Epithelial cell of prostate (primary cell): Measurements from ENCODE around the gene CLDN19.

Source experiments
- DNase-seq: peaks from one replicate; pipeline ENCODE4 v3.0.0-alpha.2; 2011; ENCODE audit warnings: low read depth, low spot score
- H3K27ac ChIP-seq: fragments of 450-650 bp; 2 replicates; pipeline ENCODE4 v1.5.1; 2017; ENCODE audit warnings: mild to moderate bottlenecking

The CLDN19 gene, protein sequence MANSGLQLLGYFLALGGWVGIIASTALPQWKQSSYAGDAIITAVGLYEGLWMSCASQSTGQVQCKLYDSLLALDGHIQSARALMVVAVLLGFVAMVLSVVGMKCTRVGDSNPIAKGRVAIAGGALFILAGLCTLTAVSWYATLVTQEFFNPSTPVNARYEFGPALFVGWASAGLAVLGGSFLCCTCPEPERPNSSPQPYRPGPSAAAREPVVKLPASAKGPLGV

DNA sequence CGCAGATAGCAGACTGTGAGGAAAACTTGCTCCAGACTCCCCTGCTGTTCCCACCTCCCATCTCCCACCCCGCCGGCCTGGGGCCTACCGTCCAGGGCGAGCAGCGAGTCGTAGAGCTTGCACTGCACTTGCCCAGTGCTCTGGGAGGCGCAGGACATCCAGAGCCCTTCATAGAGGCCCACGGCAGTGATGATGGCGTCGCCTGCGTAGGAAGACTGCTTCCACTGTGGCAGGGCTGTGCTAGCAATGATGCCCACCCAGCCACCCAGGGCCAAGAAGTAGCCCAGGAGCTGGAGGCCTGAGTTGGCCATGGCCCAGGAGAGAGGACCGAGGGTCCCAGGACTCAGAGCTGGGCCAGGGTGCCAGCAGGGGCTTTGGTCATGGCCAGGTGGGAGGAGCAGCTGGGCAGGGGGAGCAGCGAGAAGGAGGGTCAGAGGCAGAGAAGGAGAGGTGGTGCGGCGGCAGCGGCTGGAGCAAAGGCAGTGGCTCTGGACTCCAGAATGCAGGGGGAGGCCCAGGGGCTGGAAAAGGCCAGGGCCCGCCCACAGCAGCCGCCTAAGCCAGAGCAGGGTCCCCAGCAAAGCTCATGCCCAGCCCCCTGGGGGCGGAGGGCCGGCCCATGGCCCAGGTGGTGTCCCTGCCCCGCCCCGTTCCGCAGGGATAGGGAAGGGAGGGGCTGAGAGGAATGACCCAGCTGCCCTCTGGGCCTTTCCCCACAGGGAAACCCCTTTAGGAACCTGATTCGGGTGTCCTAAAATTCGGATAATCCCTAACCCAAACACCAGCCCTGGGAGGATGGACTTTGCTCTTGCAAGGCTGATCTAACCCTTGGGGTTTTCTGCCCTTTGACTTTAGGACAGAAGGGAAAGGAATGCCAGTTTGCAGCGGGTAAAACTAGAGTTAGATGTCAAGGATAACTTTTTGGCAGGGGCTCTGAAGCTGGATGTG, at the start of gene CLDN19:
TSS of gene CLDN19 (minus strand) at position 484 of the 948 bp plus-strand sequence. CDS start at position 311, 173 bp downstream.
- no peak for DNase-seq
- H3K27ac ChIP-seq: no peak within 1 kb of the TSS

DNA sequence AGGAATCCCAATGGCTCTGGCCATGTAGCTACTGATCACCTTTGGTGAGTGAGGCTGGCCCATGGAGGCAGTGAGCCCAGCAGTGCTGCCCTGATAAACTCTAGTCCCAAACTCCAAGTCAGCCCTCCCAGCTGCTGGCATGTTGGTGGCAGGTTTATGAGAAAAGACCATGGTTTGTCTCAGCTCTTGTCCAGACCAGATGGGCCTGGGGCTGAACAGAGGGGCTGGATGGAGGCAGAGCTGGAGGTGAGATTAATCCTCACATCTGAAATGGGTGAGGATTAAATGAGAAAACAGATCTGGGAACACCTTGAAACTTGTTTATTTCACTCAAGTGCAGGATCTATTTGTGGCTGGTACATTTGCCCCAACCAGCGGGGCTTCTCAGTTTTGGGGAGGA, 48.0 kb upstream of the CLDN19 start:
- no peak overlapping the region for H3K27ac ChIP-seq
- DNase-seq: no peak

DNA sequence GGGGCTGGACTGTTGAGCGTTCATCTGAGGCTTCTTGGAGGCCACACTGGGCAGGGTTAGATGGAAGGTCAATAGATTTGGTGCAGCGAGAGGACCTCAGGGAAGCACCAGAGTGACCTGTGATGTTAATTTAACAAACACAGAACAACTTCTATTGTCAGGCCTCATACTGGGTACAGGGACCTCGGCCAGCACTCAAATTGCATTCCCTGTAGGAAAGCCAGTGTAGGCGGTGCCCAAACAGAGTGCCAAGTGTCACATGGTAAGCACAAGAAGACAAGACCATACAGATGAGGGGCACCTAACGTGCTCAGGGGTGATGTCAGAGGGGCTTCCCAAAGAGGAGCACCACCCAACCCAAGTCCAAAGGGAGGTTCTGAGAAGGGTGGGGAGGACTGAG, 46.1 kb upstream of the CLDN19 start:
- no peak for DNase-seq

DNA sequence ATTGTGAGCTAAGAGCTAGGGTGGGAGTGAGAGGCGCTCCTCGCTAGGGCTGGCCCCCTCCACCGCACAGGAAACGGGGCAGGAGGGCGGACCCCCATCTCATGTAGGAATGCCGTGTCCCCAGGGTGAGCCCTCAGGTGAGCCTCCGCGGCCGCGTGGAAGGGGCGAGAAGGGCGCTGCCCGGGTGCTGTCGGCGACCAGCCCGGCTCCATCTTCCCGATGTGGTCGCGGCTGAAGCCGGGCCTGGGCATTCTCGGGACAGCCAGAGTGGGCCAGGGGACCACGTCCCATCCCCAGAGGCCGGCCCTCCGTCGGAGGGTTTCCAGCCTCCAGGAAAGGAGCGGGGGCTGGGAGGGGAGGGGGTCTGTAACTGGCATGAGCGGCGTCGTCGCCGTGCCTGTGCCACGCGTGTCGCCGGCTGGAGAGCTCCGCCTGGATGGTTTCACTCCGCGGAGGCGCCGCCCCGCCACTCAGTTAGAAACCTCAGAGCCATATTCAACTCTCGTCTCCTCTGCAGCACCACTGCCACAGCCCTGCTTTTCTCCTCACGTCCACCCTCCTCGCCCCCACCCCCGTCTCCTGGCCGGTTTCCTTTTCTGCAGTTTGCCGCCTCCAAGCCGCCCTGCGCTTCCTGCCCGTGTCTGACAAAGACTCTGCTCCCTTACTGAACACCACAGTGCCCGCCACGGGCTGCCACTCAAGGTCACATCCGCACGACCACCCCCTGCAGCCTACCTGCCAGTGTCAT, 45.1 kb upstream of the CLDN19 start, which contains the start of gene TMEM269:
TSS of gene TMEM269 (plus strand) at position 46 of the 748 bp plus-strand sequence. CDS start 4,903 bp downstream, outside the sequence.
- peak within 1 kb of the TSS; percentile 38 for H3K27ac ChIP-seq

More for the DNA sequence above, 46.1 kb upstream of the CLDN19 start:
- no peak overlapping the region for H3K27ac ChIP-seq

DNA sequence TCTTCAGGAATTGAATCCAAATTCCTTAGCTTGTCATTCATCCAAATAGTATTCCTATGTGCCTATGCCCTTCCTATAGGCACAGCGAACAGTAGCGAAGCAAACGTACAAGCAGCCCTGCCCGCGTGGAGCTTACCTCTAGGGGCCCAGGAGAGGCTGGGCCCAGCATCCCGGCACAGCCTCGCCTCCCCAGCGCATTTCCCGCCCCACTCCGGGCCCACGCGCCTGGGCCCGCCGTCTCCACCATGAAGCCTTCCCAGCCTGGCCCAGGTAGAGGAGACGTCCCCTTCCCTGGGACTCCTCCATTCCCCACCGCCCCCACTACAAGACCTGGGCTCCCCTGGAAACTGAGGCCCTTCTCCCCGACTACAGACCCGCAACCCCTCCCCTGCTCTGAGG, 44.5 kb upstream of the CLDN19 start:
- no peak for DNase-seq
- H3K27ac ChIP-seq: peak overlapping the region; percentile 38

More for the DNA sequence above, 45.1 kb upstream of the CLDN19 start, which contains the start of gene TMEM269:
- DNase-seq: no peak

DNA sequence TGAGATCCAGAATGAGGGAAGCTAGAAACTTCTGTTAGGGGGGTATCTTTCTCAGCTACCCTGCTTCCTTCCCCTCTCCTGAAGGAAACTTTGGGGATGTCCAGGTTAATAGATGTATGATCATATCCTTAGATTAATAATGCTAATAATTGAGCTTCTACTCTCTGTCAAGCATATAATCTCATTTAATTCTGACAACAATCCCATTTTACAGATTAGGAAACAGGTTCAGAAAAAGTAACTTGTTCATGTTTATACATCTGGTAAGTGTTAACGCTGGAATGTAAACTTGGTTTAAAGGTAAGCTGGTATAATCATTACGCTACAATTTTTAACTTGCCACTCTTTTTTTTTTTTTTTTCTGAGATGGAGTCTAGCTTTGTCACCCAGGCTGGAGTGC, 43.1 kb upstream of the CLDN19 start:
- peak overlapping the region; percentile 38 for H3K27ac ChIP-seq
- no peak for DNase-seq

DNA sequence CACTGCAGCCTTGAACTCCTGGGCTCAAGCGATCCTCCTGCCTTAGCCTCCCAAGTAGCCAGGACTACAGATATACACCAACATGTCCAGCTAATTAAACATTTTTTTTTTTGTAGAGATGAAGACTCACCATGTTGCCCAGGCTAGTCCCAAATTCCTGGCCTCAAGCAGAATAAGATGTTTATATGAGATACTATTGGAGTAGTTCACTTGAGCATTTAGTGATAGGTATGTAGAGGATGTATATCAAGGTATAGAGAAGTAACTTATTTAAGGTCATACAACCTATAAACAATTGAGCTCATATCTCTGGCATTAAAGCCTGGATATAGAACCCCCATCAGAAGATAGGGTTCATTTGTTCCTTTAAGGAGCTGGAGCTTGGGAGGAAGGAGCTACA, 40.1 kb upstream of the CLDN19 start:
- DNase-seq: no peak
- H3K27ac ChIP-seq: no peak overlapping the region

DNA sequence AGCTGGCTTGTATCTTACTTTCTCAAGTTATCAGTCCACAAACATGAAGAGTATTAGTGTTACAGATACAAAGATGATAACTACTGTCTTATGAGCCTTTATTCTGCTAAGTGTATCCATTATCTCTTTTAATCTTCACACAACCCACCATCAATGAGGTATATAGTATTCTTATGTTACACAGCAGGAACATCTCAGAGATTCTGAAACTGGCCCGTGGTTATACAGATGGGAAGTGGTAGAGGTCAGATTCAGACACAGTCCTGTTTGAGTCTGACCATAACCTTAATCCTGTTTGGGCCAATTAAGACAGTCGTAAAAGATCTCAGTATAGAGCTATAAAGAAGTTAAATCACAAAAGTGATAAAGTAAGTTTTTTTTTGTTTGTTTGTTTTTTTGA, 39.7 kb upstream of the CLDN19 start:
- no peak overlapping the region for H3K27ac ChIP-seq
- DNase-seq: no peak

DNA sequence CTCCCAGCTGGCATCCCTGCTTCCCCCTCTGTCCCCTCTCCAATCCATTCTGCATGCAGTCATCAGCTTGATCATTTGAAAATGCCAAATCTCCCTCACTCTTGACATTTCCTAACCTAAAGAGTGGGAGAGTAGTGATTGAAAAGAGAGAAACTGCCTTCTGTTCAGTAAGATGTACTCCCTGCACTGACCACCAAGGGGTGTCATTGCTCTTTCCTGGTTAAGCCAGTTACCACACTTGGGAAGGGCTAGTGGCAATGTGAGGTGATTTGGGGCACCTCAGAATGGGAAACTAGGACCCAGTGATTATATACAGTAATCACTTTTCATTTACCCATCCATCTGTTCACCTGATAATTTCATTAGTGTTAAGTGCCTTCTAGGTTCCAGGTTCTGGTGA, 37.8 kb upstream of the CLDN19 start:
- DNase-seq: no peak
- no peak overlapping the region for H3K27ac ChIP-seq

DNA sequence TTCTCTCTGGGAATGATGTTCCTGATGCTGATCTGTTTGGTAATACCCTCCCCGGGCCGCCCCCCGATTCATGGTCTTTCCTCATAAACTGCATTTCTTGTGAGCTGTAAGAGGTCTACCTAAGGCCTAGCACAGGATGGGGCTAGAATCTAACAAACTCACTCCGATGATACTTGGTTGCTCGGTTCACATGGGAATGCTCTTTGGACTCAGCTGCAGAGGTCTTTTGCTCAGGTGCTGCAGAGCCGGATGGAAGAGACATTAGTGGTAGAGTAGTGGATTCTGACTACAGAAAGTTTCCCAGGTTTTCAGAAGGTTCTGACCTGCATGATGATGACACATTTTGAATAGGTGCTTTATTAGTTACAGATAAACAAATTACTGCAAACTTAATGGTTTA, 36.5 kb upstream of the CLDN19 start:
- DNase-seq: no peak
- no peak overlapping the region for H3K27ac ChIP-seq

DNA sequence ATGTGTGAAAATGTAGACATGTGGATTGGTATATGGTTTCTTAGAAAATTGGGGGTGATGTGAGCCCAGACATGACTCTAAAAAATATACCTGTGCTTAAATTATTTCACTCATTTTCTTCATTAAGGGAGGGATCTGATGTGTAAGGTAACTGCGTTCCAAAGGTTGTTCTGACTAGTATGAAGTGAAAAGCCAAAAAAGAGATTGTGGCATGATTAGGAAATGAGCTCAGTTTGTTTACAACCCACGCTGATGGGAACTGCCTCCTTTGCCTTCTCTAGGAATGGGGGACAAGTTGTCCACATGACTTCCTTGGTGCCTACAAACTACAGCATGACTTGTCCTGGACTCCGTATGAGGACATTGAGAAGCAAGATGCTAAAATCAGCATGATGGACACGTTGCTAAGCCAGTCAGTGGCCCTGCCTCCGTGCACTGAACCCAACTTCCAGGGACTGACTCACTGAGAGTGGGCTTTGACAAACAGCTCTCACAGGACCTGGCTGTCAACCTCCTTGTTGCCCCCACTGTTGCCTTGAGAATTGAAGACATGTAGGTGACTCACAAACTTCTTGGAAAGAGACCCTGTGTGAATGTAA, 35.0 kb upstream of the CLDN19 start:
- no peak overlapping the region for H3K27ac ChIP-seq
- no peak for DNase-seq

DNA sequence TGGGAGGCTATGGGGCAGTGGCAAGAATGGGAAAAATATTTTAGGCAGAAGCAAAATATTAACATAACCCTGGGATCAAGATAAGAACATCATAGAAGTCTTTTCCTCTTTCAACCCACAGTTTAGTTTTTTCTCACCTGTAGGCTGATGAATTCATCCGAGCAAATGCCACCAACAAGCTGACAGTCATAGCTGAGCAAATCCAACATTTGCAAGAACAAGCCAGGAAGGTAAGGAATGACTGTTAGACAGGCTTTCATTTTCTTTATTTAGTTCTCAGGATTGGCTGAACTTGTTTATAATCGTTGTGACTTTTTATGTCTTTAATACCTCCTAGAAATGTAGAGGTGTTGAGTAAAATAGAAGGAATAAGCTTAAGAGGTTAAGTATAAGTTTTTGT, 33.4 kb upstream of the CLDN19 start:
- no peak overlapping the region for H3K27ac ChIP-seq
- no peak for DNase-seq

DNA sequence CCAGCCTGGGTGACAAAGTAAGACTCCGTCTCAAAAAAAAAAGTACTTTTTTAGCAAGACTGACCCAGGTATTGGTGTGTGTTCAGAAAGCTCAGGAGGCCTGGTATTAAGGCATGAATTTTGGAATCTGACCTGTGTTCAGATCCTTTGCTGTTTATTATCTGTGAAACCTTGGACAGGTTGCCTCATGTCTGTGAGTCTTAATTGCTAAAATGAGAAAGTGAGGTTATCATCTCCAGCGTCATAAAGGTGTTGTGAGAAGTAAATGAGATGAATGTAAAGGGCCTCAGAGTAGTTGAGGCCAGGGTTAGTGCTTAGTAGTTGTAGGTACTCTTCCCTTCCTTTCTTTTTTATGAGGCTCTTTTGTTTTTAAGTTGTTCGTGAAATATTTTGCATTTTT, 29.8 kb upstream of the CLDN19 start:
- DNase-seq: no peak
- no peak overlapping the region for H3K27ac ChIP-seq

DNA sequence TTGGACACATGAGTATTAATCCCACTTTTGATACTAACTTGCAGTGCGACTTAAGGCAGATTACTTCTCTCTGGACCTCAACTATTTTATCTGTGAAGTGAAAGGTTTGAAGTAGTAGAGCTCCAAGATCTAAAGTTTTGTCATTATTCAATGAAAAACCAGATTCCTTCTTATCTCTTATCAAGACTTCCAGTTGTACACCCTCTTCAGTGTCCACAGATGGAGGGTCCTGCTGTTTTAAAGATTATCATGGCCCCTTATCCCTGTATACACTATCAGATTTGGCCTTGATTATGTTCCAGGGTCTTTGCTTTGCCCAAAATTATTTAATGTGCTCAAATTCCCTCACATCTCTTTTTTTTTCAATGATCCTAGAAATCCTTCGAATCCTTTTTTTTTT, 28.1 kb upstream of the CLDN19 start:
- no peak overlapping the region for H3K27ac ChIP-seq
- DNase-seq: no peak

DNA sequence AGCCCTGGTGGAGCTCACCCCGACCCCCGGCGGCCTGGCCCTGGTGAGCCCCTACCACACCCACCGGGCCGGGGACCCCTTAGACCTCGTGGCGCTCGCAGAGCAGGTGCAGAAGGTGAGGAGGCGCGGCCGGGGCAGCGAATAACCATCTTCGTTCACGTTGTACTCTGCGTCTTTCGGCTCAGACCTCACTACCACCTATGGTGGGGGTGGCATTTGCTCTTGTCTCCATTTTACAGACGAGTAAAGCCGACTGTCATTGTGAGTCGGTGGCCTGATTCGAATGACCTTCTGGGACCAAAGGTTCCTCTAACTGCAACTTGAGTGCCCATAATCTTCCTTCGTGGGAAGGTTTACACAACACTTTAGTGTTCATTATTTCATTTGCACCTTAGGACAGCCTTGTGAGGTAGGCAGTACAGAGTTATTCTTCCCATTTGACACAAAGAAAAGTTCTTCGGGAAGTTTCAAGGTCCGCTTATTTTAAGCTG, 27.5 kb upstream of the CLDN19 start:
- H3K27ac ChIP-seq: peak overlapping the region; percentile 34
- DNase-seq: no peak

DNA sequence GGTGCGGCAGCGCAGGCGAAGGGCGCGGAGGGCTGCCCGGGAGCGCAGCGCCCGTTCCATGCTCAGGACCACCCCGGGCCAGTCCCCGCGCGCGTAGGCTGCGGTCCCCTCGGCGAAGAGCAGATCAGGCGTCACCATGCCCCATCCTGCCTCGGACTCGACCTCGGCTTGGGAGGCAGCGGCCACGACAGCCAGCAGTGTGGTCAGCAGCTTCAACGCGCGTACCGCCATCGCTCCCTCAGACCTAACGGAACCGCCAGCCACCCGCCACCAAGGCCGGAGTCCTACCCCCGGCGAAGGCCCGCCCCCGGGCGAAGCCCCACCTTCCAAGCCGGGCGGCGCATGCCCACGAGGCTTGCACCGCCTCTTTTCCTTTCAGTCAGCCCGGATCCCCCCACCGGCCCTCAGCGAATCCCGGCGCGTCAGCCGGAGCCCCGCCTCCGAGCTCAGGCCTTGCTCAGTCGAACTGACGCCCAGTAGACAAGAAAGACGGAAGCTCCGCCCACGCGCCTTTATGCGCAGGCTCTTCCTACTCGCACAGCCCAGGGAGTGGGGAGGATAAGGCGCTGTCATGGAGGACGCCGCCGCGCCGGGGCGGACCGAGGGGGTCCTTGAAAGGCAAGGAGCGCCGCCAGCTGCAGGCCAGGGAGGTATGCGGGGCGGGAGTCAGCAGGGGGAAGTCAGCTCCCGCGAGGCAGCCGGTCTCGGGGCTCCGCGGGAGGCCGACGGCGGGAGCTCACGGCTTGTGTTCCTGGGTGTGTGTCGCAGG, 26.9 kb upstream of the CLDN19 start, which contains the start of the genes C1orf50 and P3H1:
TSS of gene C1orf50 (plus strand) at position 509 of the 769 bp plus-strand sequence. CDS start at position 572, 63 bp downstream.
TSS of gene P3H1 (minus strand) at position 288 of the 769 bp plus-strand sequence. CDS start at position 231, 57 bp downstream.
- peak within 1 kb of the TSS; percentile 34 for H3K27ac ChIP-seq
- peak; percentile 91 for DNase-seq

DNA sequence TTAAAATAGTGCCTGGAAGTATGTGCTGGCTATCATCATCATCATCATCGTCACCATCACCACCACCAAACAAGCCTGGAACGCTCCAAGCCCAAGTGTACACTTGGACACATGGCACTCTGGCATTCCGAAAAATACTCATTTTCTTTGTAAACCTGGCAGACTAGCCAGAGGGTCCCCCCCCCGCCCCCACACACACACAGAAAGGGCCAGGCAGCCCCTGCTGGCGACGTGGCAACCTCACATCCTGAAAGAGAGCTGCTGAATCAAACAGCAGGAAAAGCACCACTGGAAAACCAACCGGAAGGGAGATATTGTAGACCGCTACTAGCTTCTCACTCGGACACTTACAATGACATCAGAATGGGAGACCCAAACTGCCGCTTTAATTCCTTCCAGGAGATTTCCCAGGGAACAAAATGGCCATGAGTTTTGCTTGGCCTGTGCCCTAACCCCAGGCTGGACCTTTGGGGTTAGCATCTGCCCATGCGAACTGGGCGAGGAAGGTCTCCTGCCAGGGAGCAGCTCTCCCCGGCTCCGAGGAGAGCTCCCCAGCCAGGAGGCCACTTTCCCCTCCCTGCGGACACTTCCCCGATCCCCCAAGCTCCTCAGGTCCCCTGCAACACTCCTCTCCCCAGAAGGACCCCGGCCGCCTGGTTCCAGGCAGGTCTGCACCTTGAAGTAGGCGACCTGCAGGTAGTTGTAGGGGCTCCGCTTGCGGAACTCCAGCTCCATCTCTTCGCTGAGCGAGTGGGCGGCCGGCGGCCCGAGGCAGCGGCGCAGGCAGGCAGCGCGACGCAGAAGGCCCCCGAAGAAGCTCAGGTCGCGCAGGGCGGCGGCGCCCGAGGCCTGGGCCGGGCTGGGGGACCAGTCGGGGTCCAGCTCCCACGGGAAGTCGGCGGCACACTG, 26.1 kb upstream of the CLDN19 start:
- H3K27ac ChIP-seq: peak overlapping the region; percentile 4
- DNase-seq: no peak

DNA sequence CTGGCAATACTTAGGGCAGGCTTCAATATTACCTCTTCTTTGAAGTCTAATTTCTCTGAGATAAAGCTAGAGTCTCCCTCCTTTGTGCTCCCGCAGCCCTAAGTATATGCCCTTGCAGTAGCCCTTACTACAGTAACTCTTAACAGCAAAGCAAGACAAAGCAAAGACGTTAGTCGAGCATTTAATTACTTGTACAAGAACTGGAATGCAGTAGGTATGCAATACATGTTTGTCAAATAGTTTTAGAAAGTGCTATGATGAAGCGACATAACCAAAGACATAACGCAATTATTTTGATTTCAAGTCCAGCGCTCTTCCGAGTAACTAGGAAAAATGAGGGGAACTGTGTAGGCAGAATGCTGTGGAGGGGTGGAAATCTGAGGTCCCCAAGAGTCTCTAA, 25.2 kb upstream of the CLDN19 start:
- H3K27ac ChIP-seq: no peak overlapping the region
- DNase-seq: no peak
